ENCODE results near the gene RPL29. TPM values are rescaled to one million over a fixed set of nuclear protein-coding genes. Genes with fewer than 3 reads are reported as not detected.
A peak's percentile ranks its signal among the peaks of the same experiment; 100 is the strongest.

The RPL29 gene
- total RNA-seq, 1 experiment from 2014 or later, result 2,228 TPM

DNA sequence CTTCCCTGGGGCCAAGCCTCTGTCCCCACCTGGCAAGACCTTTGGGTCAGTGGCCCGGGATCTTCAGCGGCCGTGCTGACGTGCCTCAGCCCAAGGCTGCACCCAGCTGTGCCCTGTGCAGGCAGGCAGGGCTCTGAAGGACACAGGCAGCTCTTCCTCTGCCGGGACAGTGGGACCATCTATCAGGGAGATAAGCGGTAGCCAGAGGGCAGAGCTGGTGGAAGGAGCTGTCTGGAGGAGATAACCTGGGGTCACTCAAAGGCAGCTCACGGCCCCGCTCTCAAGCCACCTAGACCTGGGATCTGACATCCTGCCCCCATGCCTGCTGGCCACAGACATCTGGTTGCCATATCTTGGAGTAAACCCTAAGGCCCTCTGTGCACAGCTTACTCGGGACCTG, 33.4 kb upstream of the RPL29 start:
- in situ Hi-C loops (cut with HindIII; ENCODE audit: low sequenced_read_pairs), result no loop called here
- no peak for DNase-seq (ENCODE audit: low spot score)

GRCh38 chr3:52028572-52028971, 32.9 kb upstream of the RPL29 start:
- peak; percentile 92 for DNase-seq (ENCODE audit: low spot score)
- in situ Hi-C loops (cut with HindIII; ENCODE audit: low sequenced_read_pairs), result no loop called here

DNA sequence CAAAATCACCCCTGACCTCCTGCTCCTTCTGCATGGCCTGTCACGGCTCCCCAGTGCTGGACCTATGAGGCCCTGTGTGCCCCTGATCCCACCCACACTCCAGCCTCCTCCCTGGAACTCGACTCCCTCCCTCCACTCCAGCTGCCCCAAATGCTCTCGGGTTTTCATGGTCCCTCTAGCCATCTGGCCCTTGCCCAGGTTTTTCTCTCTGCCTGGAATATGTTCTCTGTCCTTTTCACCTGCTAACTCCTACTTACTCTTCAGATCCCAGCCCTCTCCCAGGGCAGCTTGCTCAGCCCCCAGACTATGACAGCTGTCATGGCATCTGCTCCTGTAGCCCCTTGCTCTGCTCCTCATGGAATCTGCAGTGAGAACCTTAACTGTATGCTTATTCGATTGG, 30.3 kb upstream of the RPL29 start:
- peak; percentile 77 for DNase-seq (ENCODE audit: low spot score)
- in situ Hi-C loops (cut with HindIII; ENCODE audit: low sequenced_read_pairs), result no loop called here

DNA sequence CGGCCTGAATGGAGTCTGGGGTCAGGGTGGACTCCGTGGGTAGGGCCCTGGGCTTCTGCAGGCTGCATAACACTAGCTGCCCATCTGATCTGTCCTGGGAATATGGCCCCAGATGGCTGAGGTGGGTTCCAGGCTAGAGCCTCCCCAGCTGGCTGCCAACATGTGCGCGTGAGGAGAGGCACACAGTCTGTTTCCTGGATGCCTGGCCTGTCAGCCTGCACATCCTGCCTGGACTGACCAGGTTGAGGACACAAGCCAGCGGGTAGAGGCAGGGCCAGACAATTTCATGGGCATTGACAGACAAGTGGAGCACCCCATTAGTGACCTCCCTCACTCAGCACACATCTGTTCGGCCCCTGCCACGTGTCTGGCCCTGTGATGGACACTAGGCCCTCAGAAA, 29.8 kb upstream of the RPL29 start:
- in situ Hi-C loops (cut with HindIII; ENCODE audit: low sequenced_read_pairs), result no loop called here
- no peak for DNase-seq (ENCODE audit: low spot score)

- in situ Hi-C loops (cut with HindIII; ENCODE audit: low sequenced_read_pairs), result no loop called here
- no peak for DNase-seq (ENCODE audit: low spot score)
These were observed 29.2 kb upstream of the RPL29 start for GRCh38 chr3:52024765-52025452.

DNA sequence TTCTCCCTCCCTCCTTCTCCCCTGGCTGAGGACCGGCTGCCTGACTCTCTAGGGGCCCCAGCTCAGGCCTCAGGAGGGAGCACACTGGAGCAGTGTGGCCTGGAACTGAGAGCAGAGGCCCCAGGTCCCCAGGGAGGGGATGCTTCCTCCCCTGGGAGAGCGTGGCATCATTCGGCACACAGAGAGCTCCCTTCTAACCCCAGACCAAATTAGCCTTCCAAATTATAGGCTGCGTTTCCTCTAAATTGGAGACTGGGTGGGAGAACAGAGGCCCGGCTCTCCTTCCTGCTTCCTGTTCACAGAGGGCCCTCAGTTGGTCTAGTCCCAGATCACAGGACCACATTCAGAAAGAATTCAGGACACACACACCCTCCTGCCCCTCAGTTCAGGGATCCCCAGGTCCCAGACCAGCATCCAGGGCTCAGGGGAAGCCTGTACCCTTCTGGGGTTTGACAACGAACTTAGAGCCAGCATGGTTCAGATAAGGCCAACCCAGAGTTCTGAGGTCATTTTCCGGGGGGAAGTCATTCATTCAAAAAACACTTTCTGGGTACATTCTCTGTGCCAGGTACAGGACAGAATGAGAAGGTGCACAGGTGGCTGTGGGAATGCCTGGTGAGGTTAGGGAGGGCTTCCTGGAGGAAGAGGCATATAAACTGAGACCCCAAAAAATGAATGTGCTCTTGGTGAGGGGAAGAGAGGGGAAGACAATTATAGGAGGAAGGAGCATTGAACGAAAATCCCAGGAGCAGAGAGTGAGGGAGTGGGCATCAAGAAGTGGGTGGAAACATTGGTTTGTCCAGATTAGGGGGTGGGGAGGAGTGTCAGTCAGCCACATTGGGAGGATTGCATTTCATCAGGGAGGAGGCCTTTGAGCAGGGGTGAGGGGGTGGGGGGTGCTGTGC, 28.4 kb upstream of the RPL29 start:
- in situ Hi-C loops (cut with HindIII; ENCODE audit: low sequenced_read_pairs), result no loop called here
- DNase-seq (ENCODE audit: low spot score), result no peak

DNA sequence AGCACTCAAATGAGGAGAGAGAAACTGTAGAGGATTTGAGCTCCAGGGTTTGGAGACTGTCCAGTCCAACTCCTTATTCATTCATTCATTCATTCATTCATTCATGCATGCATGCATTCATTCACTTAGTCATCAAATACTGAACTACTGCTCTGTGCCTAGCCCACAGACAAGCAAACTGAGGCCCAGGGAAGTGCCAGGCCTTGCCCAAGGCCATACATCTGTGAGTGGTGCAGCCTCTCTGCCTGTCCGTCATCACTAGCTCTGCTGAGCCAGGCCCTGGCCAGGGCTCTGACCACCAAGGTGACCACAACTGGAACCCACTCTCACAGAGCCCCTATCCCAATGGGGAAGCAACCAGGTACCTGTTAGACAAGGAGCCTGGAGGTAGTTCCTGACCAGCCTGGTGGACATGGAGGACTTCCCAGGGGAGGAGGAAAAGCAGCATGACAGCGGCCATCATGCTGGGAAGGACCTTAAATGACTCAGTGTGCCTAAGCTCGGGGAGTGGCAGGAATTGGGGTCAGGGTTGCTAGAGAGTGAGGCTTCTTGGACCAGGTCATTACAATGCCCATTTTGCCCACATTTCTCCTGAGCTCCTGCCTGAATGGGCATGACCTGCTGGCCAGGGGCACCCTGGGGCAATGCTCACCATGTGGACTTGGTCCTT, 27.5 kb upstream of the RPL29 start:
- in situ Hi-C loops (cut with HindIII; ENCODE audit: low sequenced_read_pairs), result no loop called here
- DNase-seq (ENCODE audit: low spot score), result no peak

GRCh38 chr3:52022323-52023100, 26.8 kb upstream of the RPL29 start:
- in situ Hi-C loops (cut with HindIII; ENCODE audit: low sequenced_read_pairs), result no loop called here
- no peak for DNase-seq (ENCODE audit: low spot score)

DNA sequence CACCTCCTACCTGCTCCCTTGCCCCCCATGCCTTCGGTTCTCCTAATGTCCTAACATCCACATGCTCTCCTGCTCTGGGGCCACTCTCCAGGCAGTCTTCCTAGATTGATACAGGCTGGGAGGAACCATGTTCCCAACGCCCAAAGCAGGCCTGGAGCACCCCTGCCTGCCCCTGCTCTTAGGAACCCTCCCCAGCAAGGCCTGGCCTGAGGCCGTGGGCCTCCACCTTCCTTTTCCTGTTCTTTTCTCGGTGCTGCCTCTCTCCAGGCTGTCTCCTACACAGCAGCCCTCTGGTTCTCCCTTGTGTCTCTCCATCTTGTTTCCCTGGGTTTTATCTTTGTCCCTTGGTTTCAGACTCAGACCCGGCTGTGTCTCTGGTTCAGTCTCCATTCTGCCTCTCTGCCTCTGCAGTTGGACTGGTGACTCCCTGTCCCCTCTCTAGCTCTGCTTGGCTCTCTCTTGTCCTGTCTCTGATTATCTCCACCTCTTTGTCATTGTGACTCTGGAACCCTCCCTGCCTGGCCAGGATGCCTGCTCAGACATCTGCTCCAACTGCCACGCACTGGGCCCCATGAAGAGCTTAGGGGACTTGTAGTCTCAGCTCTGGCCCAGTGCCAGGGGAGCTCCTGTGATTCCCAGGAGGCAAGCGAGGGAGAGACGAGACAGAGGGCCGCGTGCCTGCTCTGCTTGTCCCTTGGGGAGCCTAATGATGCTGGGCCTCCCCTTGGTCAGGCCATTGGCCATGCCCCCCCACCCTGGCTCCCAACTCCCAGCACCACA, 26.0 kb upstream of the RPL29 start:
- DNase-seq (ENCODE audit: low spot score), result no peak
- in situ Hi-C loops (cut with HindIII; ENCODE audit: low sequenced_read_pairs), result no loop called here

DNA sequence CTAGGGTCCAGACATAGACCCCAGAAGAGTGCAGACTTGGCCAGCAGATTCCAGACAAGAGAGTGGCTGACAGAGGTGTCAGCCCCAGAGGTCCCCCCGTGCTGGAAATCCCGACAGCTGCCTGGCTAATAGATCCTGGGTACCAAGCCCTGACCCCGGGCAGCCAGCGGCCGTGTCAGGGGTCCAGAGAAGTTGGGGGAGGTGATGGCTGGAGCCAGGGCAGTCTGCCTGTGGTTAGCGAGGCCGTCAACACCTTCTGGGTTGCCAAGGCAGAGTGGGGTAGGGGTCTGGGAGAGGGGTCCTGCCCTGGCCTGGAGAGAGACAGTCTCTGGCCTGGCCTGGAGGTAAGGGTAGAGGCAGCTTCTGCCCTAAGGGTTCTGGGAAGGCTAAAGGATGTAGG, 25.1 kb upstream of the RPL29 start:
- no peak for DNase-seq (ENCODE audit: low spot score)
- in situ Hi-C loops (cut with HindIII; ENCODE audit: low sequenced_read_pairs), result no loop called here

- in situ Hi-C loops (cut with HindIII; ENCODE audit: low sequenced_read_pairs), result no loop called here
- DNase-seq (ENCODE audit: low spot score), result no peak
These were observed 23.8 kb upstream of the RPL29 start for GRCh38 chr3:52019352-52020080.

DNA sequence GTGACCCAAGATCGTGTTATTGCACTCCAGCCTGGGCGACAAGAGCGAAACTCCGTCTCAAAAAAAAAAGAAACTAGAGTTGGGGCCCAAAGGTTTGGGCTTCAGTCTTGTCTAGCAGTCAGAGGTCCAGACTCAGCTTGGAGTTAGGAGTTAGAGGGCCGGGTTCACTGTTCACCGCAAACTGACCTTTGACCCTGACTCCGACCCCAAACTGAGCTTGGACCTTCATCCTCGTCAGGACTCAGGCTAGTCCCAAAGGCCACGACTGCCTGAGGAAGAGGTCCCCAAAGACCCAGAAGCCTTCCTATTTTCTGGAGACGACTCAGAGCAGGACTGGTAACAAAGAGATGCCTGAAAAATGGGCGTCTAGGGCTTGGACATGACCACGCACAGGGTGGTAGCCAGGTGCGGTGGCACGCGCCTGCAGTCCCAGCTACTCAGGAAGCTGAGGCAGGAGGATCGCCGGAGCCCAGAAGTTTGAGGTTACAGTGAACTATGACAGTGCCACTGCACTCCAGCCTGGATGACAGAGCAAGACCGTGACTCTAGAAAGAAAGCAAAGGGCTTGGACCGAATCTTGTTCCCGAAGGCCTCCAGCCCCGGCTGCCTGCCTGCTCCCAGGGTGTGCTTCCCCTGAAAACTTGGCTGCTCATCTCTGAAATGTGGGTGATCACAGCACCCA, 22.8 kb upstream of the RPL29 start:
- in situ Hi-C loops (cut with HindIII; ENCODE audit: low sequenced_read_pairs), result no loop called here
- DNase-seq (ENCODE audit: low spot score), result no peak

DNA sequence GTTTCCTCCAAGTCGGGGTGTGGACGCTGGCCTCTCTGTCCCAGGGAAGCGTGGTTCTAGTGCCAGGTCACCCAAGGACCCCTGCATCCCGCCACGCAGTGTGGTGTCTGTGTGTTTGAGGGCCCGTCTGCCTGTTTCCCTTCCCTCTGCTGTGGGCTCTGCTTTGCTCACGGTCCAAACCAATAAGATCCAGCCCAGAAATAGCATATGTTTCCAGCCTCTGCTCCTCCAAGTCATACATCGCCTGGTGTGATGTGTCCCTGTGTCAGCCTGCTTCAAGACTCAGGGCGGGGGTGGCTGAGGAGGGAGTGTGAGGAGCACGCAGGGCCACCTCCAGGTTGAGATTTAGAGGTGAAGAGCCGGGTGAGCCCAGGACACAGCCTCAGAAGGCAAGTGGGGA, 21.9 kb upstream of the RPL29 start:
- in situ Hi-C loops (cut with HindIII; ENCODE audit: low sequenced_read_pairs), result no loop called here
- peak; percentile 74 for DNase-seq (ENCODE audit: low spot score)

- DNase-seq (ENCODE audit: low spot score), result peak; percentile 83
- in situ Hi-C loops (cut with HindIII; ENCODE audit: low sequenced_read_pairs), result no loop called here
These were observed 19.9 kb upstream of the RPL29 start for GRCh38 chr3:52015438-52016228.

- no peak for DNase-seq (ENCODE audit: low spot score)
- in situ Hi-C loops (cut with HindIII; ENCODE audit: low sequenced_read_pairs), result no loop called here
These were observed 18.9 kb upstream of the RPL29 start for GRCh38 chr3:52014613-52015012.

DNA sequence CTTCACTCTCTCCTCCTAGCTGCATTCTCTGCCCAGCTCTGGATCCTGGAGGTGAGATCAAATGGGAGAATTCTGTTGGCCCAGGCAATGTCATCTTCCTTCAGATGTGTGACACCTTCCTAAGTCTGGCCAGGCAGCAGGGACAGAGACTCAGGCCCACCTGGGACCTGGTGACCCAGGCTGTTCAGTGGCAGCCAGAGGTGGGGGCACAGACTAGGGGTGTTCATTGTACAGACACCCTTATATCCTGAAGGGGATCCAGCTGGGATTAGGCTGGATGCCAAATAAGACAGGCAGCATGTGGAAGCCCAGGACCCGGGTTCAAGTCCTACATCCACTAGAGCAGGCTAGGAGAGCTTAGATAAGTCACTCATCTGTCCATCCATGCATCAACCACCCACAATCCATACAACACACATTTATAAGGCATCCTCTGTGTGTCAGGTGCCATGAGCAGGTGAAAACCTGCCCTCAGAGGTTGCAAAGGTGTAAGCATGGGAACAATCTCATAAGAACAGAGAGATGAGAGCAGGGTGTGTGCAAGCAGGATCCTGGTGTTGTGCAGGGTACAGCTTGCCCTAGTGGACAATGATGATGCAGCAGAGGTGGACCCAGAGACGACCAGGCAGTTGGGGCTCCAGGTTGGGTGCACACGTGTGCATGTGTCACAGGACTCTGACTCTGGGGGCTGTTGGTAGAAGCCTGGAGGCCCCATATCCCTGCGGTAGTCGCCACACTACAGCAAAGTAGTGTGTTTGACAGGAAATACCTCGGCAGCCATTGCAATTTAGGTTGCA, 18.3 kb upstream of the RPL29 start:
- in situ Hi-C loops (cut with HindIII; ENCODE audit: low sequenced_read_pairs), result no loop called here
- DNase-seq (ENCODE audit: low spot score), result no peak
